HCT116 (cell line): ENCODE measurements around the gene PBLD. TPM values are rescaled to one million over a fixed set of nuclear protein-coding genes. Genes with fewer than 3 reads are reported as not detected.

Experiments used
- ATAC-seq: fragments of 200-7000 bp; cut with Tn5 transposase; 2 replicates; pipeline ENCODE4 v1.9.1; 2020; ENCODE audit warnings: mild to moderate bottlenecking, moderate library complexity
- BruUV-seq: library from RNA; stranded (reverse); fragments of 400-500 nt; replicated peaks from 2 replicates; lab custom pipeline; 2021; lab: Mats Ljungman, UMichigan
- CTCF ChIA-PET: fragments of 300-600 bp; sonication (Branson Sonifier 250); formaldehyde crosslinking; loops from one replicate; lab custom pipeline; 2021; ENCODE audit warnings: antibody characterized with exemption; lab: Charles Lee
- POLR2A ChIA-PET: fragments of 300-600, 350-600 bp; sonication (Branson Sonifier 250); formaldehyde crosslinking; loops from one replicate; lab custom pipeline; 2021; ENCODE audit warnings: antibody characterized with exemption; lab: Charles Lee
- RAD21 ChIA-PET, 2 experiments: fragments of 300-600 bp; sonication (Branson Sonifier 250); formaldehyde crosslinking; loops; one replicate each; lab custom pipeline; 2023; ENCODE audit warnings: low total read pairs in 2 of 2; ENCODE audit not compliant: uncharacterized antibody in 2 of 2, unreplicated experiment in 2 of 2, low non-redundant PET in 1 of 2; lab: Charles Lee
- DNase-seq: peaks from one replicate; pipeline ENCODE4 v3.0.0-alpha.2; 2010; ENCODE audit warnings: low read depth, low spot score
- H2AFZ ChIP-seq: fragments of 200-600 bp; shearing (Covaris generic), sonication (generic); 2 replicates; pipeline ENCODE4 v1.6.1; 2017; ENCODE audit warnings: low read depth, mixed run types, mixed read lengths, antibody characterized with exemption, low read length; ENCODE audit not compliant: poor library complexity, severe bottlenecking
- H3K27ac ChIP-seq: 2 replicates; pipeline ENCODE4 v1.5.1; 2012; ENCODE audit warnings: low read depth, low read length
- H3K27me3 ChIP-seq: fragments of 200-600 bp; sonication (generic); 2 replicates; pipeline ENCODE4 v1.6.1; 2016; ENCODE audit warnings: mixed run types, low read length, mixed read lengths; ENCODE audit not compliant: insufficient read depth
- H3K36me3 ChIP-seq, 2 experiments: fragments of 200-500 bp in 1 of 2; fragments of 200-600 bp in 1 of 2; sonication (Bioruptor generic) in 1 of 2; sonication (generic) in 1 of 2; 2 replicates each; pipeline versions ENCODE4 v1.5.1 to v1.6.1; 2014 to 2016; ENCODE audit warnings: low read length in 2 of 2, inconsistent platforms in 1 of 2, mixed read lengths in 1 of 2, mixed run types in 1 of 2; ENCODE audit not compliant: insufficient read depth in 2 of 2, control insufficient read depth in 1 of 2
- H3K4me1 ChIP-seq, 2 experiments: fragments of 200-600 bp in 1 of 2; sonication (generic) in 1 of 2; 2 replicates each; pipeline versions ENCODE4 v1.5.1 to v1.6.1; 2012 to 2017; ENCODE audit warnings: low read length in 2 of 2, inconsistent platforms in 1 of 2, mild to moderate bottlenecking in 1 of 2, mixed read lengths in 1 of 2, mixed run types in 1 of 2, moderate library complexity in 1 of 2; ENCODE audit not compliant: insufficient read depth in 2 of 2, control insufficient read depth in 1 of 2
- H3K4me2 ChIP-seq: fragments of 200-600 bp; sonication (generic); 2 replicates; pipeline ENCODE4 v1.6.1; 2017; ENCODE audit warnings: mixed run types, low read length, mixed read lengths
- H3K4me3 ChIP-seq, 2 experiments: fragments of 200-600 bp in 1 of 2; sonication (generic) in 1 of 2; replicated peaks in 1 of 2; 2 replicates each; pipeline ENCODE4 v1.5.1; 2011 to 2016; ENCODE audit warnings: low read length in 2 of 2, control low read depth in 1 of 2, low read depth in 1 of 2, mild to moderate bottlenecking in 1 of 2, mixed read lengths in 1 of 2, mixed run types in 1 of 2
- H3K79me2 ChIP-seq: fragments of 200-600 bp; sonication (generic); 2 replicates; pipeline ENCODE4 v1.6.1; 2017; ENCODE audit warnings: mild to moderate bottlenecking, mixed run types, low read length, moderate library complexity, mixed read lengths; ENCODE audit not compliant: insufficient read depth
- H3K9ac ChIP-seq: fragments of 200-600 bp; sonication (generic); 2 replicates; pipeline ENCODE4 v1.6.1; 2016; ENCODE audit warnings: low read length, mixed read lengths
- H3K9me2 ChIP-seq: fragments of 200-600 bp; sonication (generic), shearing (Covaris generic); 2 replicates; pipeline ENCODE4 v1.6.1; 2017; ENCODE audit warnings: mixed run types, mild to moderate bottlenecking, moderate library complexity; ENCODE audit not compliant: insufficient read depth
- H3K9me3 ChIP-seq, 2 experiments: fragments of 200-500 bp in 1 of 2; fragments of 200-600 bp in 1 of 2; sonication (Bioruptor generic) in 1 of 2; sonication (generic) in 1 of 2; 2 replicates each; pipeline ENCODE4 v1.6.1; 2014 to 2017; ENCODE audit warnings: low read length in 2 of 2, mixed read lengths in 2 of 2, inconsistent platforms in 1 of 2, low read depth in 1 of 2, mild to moderate bottlenecking in 1 of 2, mixed run types in 1 of 2, moderate library complexity in 1 of 2; ENCODE audit not compliant: control insufficient read depth in 1 of 2, insufficient read depth in 1 of 2
- H4K20me1 ChIP-seq: fragments of 200-600 bp; sonication (generic), shearing (Covaris generic); 2 replicates; pipeline ENCODE4 v1.6.1; 2017; ENCODE audit warnings: mixed run types, mild to moderate bottlenecking, moderate library complexity; ENCODE audit not compliant: insufficient read depth
- CEBPB ChIP-seq: IDR thresholded peaks from 2 replicates; pipeline ENCODE4 v1.6.1; 2012; ENCODE audit warnings: low read depth
- ELF1 ChIP-seq: IDR thresholded peaks from 2 replicates; pipeline ENCODE4 v1.6.1; 2012; ENCODE audit warnings: low read depth, borderline replicate concordance
- EZH2 ChIP-seq: fragments of 200-600 bp; sonication (generic); IDR thresholded peaks from 2 replicates; pipeline ENCODE4 v1.6.1; 2017; ENCODE audit warnings: antibody characterized with exemption, mixed run types
- EZH2phosphoT487 ChIP-seq: fragments of 200-600 bp; IDR thresholded peaks from 2 replicates; pipeline ENCODE4 v1.6.1; 2018; ENCODE audit warnings: antibody characterized with exemption, borderline replicate concordance
- REST ChIP-seq: IDR thresholded peaks from 2 replicates; pipeline ENCODE4 v1.6.1; 2012; ENCODE audit warnings: low read depth
- SIN3A ChIP-seq: IDR thresholded peaks from 2 replicates; pipeline ENCODE4 v1.6.1; 2012; ENCODE audit warnings: low read depth
- SRF ChIP-seq: IDR thresholded peaks from 2 replicates; pipeline ENCODE4 v1.6.1; 2012; ENCODE audit warnings: low read depth
- intact Hi-C: fragments of 100-400 bp; cut with micrococcal nuclease; formaldehyde crosslinking; loops from 2 replicates; pipeline ENCODE4 v1.10.0; 2022
- total RNA-seq: library from RNA; stranded (reverse); gene quantifications from one replicate; pipeline ENCODE4 v1.2.1, GENCODE V29; 2021; ENCODE audit not compliant: unreplicated experiment
- TF ChIP-seq, protein P1 (sequence below): IDR thresholded peaks from 2 replicates; pipeline ENCODE4 v1.6.1; 2012

Gene PBLD
- total RNA-seq, 1 experiment from 2014 or later = 2.2 TPM

- no peak overlapping the region for H2AFZ ChIP-seq
- POLR2A ChIA-PET = no interaction called here
- H4K20me1 ChIP-seq = no peaks in the 10 kb centered on the region
- H3K27ac ChIP-seq = no peak overlapping the region
- H3K4me3 ChIP-seq = no peak overlapping the region
- no peaks in the 10 kb centered on the region for H3K9me2 ChIP-seq
- H3K27me3 ChIP-seq = no peaks in the 10 kb centered on the region
- H3K79me2 ChIP-seq = no peaks in the 10 kb centered on the region
- no TSS peak for BruUV-seq
- RAD21 ChIA-PET = no interaction called here
- intact Hi-C loops = no loop called here
- no peaks in the 10 kb centered on the region for H3K36me3 ChIP-seq
- CTCF ChIA-PET = interaction anchor here (0.9 kb wide), 1 partner anchor 20 kb away, joined by 3 read pairs; no protein-coding TSS in a partner anchor
- no peaks in the 10 kb centered on the region for H3K9me3 ChIP-seq
- peaks cover 5 to 13% of the 10 kb centered on the region in 2 experiments; a peak in 3 of 4 replicates for H3K4me1 ChIP-seq
- ATAC-seq (no peak), DNase-seq (no peak)
- no peak overlapping the region for H3K9ac ChIP-seq
- TF ChIP-seq, protein P1, sequence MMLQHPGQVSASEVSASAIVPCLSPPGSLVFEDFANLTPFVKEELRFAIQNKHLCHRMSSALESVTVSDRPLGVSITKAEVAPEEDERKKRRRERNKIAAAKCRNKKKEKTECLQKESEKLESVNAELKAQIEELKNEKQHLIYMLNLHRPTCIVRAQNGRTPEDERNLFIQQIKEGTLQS = no peak
- TF ChIP-seq SIN3A (no peak), ELF1 (no peak), CEBPB (no peak), SRF (no peak), EZH2 (no peak), REST (no peak), EZH2phosphoT487 (no peak)
- TF ChIP-seq, all 23 proteins: peak for 0
- no peak overlapping the region for H3K4me2 ChIP-seq
These were observed 99.7 kb downstream of the PBLD start for GRCh38 chr10:68233046-68233445.

Other genes with a start within 250 kb of the PBLD start
- 0.34 TPM for gene MYPN, start 223.4 kb downstream of the PBLD start, total RNA-seq
- not detected for gene ATOH7, start 100.8 kb downstream of the PBLD start, total RNA-seq
- gene HNRNPH3, start 864 bp downstream of the PBLD start, total RNA-seq = 126 TPM
- 13.0 TPM for gene RUFY2, start 74.3 kb upstream of the PBLD start, total RNA-seq
- gene DNA2, start 139.0 kb upstream of the PBLD start, total RNA-seq = 20.9 TPM
- 8.5 TPM for gene SLC25A16, start 194.6 kb upstream of the PBLD start, total RNA-seq
- gene TET1, start 227.4 kb upstream of the PBLD start, total RNA-seq = 2.7 TPM